HepG2 (cell line): Measurements from ENCODE around the gene GRB10.

Experiments
- ESRRA ChIP-seq: sonication (generic); formaldehyde crosslinking; IDR thresholded peaks from 2 replicates; pipeline ENCODE4 v1.5.1; 2020; ENCODE audit warnings: mild to moderate bottlenecking, low read depth, missing genetic modification reagents
- ZNF10 ChIP-seq: sonication (generic); formaldehyde crosslinking; IDR thresholded peaks from 2 replicates; pipeline ENCODE4 v1.4.0; 2020; ENCODE audit warnings: mild to moderate bottlenecking, low read depth, missing genetic modification reagents, borderline replicate concordance
- TF ChIP-seq, protein P1 (sequence below): sonication (generic); formaldehyde crosslinking; IDR thresholded peaks from 2 replicates; pipeline ENCODE4 v1.5.1; 2020; ENCODE audit warnings: mild to moderate bottlenecking, missing genetic modification reagents
- TF ChIP-seq, protein P2 (sequence below): sonication (generic); formaldehyde crosslinking; conservative IDR thresholded peaks from 2 replicates; pipeline ENCODE4 v1.4.0; 2020; ENCODE audit warnings: missing genetic modification reagents
- TF ChIP-seq, protein P3 (sequence below), 2 experiments: IDR thresholded peaks; 2 replicates each; pipeline ENCODE4 v1.6.1; 2011 to 2012; ENCODE audit warnings: low read length in 2 of 2, borderline replicate concordance in 1 of 2, low read depth in 1 of 2, mild to moderate bottlenecking in 1 of 2, moderate library complexity in 1 of 2

DNA sequence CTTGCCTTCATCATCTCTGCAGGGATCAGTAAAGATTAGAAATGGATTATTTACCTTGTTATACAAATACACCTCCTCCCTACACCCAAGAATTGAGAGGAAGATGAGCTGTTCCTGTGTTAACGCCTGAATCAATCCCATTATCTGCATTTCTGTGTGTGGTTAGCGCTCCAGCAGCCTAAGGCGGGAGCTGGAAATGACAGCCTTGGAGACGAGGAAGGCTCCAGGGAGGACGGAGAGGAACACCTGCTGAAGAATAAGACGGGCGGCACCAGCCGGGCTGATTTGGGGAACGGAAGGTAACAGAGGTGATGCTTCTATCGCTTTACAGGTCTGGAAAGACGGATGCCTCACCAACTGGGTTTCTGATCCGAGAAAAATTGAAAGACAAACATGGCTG, 183.3 kb downstream of the GRB10 start:
- TF ChIP-seq ESRRA (CRISPR knock-in tag), result no peak
- TF ChIP-seq, protein P1, sequence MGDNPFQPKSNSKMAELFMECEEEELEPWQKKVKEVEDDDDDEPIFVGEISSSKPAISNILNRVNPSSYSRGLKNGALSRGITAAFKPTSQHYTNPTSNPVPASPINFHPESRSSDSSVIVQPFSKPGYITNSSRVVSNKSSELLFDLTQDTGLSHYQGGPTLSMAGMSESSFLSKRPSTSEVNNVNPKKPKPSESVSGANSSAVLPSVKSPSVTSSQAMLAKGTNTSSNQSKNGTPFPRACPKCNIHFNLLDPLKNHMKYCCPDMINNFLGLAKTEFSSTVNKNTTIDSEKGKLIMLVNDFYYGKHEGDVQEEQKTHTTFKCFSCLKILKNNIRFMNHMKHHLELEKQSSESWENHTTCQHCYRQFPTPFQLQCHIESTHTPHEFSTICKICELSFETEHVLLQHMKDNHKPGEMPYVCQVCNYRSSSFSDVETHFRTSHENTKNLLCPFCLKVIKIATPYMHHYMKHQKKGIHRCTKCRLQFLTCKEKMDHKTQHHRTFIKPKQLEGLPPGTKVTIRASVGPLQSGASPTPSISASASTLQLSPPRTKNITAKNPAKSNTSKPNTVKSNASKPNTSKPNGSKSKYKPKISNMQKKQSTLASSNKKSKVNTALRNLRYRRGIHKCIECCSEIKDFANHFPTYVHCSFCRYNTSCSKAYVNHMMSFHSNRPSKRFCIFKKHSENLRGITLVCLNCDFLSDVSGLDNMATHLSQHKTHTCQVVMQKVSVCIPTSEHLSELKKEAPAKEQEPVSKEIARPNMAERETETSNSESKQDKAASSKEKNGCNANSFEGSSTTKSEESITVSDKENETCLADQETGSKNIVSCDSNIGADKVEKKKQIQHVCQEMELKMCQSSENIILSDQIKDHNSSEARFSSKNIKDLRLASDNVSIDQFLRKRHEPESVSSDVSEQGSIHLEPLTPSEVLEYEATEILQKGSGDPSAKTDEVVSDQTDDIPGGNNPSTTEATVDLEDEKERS, result no peak
- TF ChIP-seq, protein P2, sequence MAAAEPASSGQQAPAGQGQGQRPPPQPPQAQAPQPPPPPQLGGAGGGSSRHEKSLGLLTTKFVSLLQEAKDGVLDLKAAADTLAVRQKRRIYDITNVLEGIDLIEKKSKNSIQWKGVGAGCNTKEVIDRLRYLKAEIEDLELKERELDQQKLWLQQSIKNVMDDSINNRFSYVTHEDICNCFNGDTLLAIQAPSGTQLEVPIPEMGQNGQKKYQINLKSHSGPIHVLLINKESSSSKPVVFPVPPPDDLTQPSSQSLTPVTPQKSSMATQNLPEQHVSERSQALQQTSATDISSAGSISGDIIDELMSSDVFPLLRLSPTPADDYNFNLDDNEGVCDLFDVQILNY, result no peak
- TF ChIP-seq, protein P3, sequence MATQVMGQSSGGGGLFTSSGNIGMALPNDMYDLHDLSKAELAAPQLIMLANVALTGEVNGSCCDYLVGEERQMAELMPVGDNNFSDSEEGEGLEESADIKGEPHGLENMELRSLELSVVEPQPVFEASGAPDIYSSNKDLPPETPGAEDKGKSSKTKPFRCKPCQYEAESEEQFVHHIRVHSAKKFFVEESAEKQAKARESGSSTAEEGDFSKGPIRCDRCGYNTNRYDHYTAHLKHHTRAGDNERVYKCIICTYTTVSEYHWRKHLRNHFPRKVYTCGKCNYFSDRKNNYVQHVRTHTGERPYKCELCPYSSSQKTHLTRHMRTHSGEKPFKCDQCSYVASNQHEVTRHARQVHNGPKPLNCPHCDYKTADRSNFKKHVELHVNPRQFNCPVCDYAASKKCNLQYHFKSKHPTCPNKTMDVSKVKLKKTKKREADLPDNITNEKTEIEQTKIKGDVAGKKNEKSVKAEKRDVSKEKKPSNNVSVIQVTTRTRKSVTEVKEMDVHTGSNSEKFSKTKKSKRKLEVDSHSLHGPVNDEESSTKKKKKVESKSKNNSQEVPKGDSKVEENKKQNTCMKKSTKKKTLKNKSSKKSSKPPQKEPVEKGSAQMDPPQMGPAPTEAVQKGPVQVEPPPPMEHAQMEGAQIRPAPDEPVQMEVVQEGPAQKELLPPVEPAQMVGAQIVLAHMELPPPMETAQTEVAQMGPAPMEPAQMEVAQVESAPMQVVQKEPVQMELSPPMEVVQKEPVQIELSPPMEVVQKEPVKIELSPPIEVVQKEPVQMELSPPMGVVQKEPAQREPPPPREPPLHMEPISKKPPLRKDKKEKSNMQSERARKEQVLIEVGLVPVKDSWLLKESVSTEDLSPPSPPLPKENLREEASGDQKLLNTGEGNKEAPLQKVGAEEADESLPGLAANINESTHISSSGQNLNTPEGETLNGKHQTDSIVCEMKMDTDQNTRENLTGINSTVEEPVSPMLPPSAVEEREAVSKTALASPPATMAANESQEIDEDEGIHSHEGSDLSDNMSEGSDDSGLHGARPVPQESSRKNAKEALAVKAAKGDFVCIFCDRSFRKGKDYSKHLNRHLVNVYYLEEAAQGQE (IDR thresholded peaks at IDR 0.05; ENCODE audit: borderline replicate concordance in 1 of 2, low read depth in 1 of 2, low read length in 2 of 2), result no peak
- TF ChIP-seq ZNF10 (CRISPR knock-in tag), result no peak
